Uterus (tissue), 2 donors: ENCODE results near the gene CMBL.

Experiments
- CTCF ChIP-seq, 4 experiments: fragments of 200-600 bp in 2 of 4; fragments of 450-650 bp in 2 of 4; sonication (generic) in 2 of 4; IDR thresholded peaks; one replicate each; pipeline ENCODE4 v1.5.1; 2016 to 2019; ENCODE audit warnings: antibody characterized with exemption in 4 of 4, mild to moderate bottlenecking in 2 of 4, moderate library complexity in 1 of 4
- POLR2A ChIP-seq, 2 donors: fragments of 450-650 bp; IDR thresholded peaks; one replicate each; pipeline ENCODE4 v1.6.1; 2016; ENCODE audit warnings: antibody characterized with exemption in 2 of 2, mild to moderate bottlenecking in 1 of 2, moderate library complexity in 1 of 2

DNA sequence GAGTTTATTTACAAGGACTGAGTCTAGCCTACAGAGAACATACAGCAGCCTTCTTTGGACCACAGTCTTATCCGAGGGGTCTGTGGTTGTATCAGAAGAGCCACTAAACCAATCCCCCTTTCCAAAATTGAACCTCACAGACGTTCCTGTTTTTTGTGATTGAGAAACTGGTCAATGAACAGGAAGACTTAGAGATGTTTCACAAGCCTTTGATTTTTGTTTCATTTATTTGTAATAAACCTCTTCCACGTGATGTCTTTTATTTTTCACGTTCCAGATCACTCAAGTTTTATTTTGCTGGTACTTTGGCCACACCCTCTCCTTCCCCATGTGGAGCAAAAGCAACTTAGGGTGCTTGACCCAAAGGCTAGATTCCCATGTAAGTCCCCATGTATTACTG, 41.6 kb downstream of the CMBL start:
- no peak for TF ChIP-seq CTCF (IDR thresholded peaks at IDR 0.05)
- no peak for TF ChIP-seq POLR2A (IDR thresholded peaks at IDR 0.05)
